Neural progenitor cell (in vitro differentiated cells): ENCODE results near the gene PRDM12.

Experiments
- CTCF ChIP-seq: fragments of 200-600 bp; sonication (generic); IDR thresholded peaks from 2 replicates; pipeline ENCODE4 v1.5.1; 2017; ENCODE audit warnings: antibody characterized with exemption, mild to moderate bottlenecking
- EZH2phosphoT487 ChIP-seq: fragments of 200-600 bp; sonication (generic); IDR thresholded peaks from 2 replicates; pipeline ENCODE4 v1.6.1; 2017; ENCODE audit warnings: antibody characterized with exemption

GRCh38 chr9:130663258-130663976, 977 bp upstream of the PRDM12 start:
- TF ChIP-seq CTCF (no peak), EZH2phosphoT487 (peak; percentile 88)
